Measurements from ENCODE around the gene ZNF516.

Gene ZNF516

GRCh38 chr18:76445741-76446232 is 49.3 kb downstream of the ZNF516 start:
- Histone ChIP-seq H3K9me3 (ENCODE audit: insufficient read depth, low read length, severe bottlenecking) (no peaks in the 10 kb centered on the region), H3K79me2 (ENCODE audit: insufficient read depth, low read length) (no peaks in the 10 kb centered on the region), H3K4me3 (ENCODE audit: low read depth in 1 of 2, low read length in 2 of 2) (no peak overlapping the region), H3K36me3 (ENCODE audit: insufficient read depth, low read length) (no peaks in the 10 kb centered on the region), H3K27me3 (ENCODE audit: insufficient read depth, low read length, poor library complexity) (no peaks in the 10 kb centered on the region), H3K4me1 (ENCODE audit: insufficient read depth, low read length) (no peaks in the 10 kb centered on the region), H3K27ac (ENCODE audit: low read length) (no peak overlapping the region), H3K9ac (ENCODE audit: low read depth, low read length) (no peak overlapping the region), H3K4me2 (ENCODE audit: insufficient read depth, low read length) (no peak overlapping the region), H4K20me1 (ENCODE audit: insufficient read depth, low read length) (no peaks in the 10 kb centered on the region), H2AFZ (ENCODE audit: low read depth, low read length) (no peak overlapping the region)
- TF ChIP-seq CTCF (IDR thresholded peaks at IDR 0.05; ENCODE audit: borderline replicate concordance, extremely low read depth, low read length, poor library complexity, severe bottlenecking): no peak
- TF ChIP-seq EZH2 (IDR thresholded peaks at IDR 0.05; ENCODE audit: borderline replicate concordance, low read depth, low read length, severe bottlenecking): no peak
- ATAC-seq (ENCODE audit: insufficient read depth, low read depth) (no peak), DNase-seq (no peak)

GRCh38 chr18:76445275-76445674 is 49.8 kb downstream of the ZNF516 start:
- Histone ChIP-seq H4K20me1 (ENCODE audit: insufficient read depth, low read length) (no peaks in the 10 kb centered on the region), H3K27ac (ENCODE audit: low read length) (no peak overlapping the region), H3K36me3 (ENCODE audit: insufficient read depth, low read length) (no peaks in the 10 kb centered on the region), H3K4me1 (ENCODE audit: insufficient read depth, low read length) (no peaks in the 10 kb centered on the region), H3K9me3 (ENCODE audit: insufficient read depth, low read length, severe bottlenecking) (no peaks in the 10 kb centered on the region), H2AFZ (ENCODE audit: low read depth, low read length) (no peak overlapping the region), H3K27me3 (ENCODE audit: insufficient read depth, low read length, poor library complexity) (no peaks in the 10 kb centered on the region), H3K4me3 (ENCODE audit: low read depth in 1 of 2, low read length in 2 of 2) (no peak overlapping the region), H3K9ac (ENCODE audit: low read depth, low read length) (no peak overlapping the region), H3K4me2 (ENCODE audit: insufficient read depth, low read length) (no peak overlapping the region), H3K79me2 (ENCODE audit: insufficient read depth, low read length) (no peaks in the 10 kb centered on the region)
- DNase-seq: no peak
- ATAC-seq (ENCODE audit: insufficient read depth, low read depth): no peak
- TF ChIP-seq CTCF (IDR thresholded peaks at IDR 0.05; ENCODE audit: borderline replicate concordance, extremely low read depth, low read length, poor library complexity, severe bottlenecking): no peak
- TF ChIP-seq EZH2 (IDR thresholded peaks at IDR 0.05; ENCODE audit: borderline replicate concordance, low read depth, low read length, severe bottlenecking): no peak

- no peak overlapping the region for H3K4me2 ChIP-seq (ENCODE audit: insufficient read depth, low read length)
- ATAC-seq (ENCODE audit: insufficient read depth, low read depth) (no peak), DNase-seq (no peak)
- no peaks in the 10 kb centered on the region for H3K9me3 ChIP-seq (ENCODE audit: insufficient read depth, low read length, severe bottlenecking)
- H3K36me3 ChIP-seq (ENCODE audit: insufficient read depth, low read length): no peaks in the 10 kb centered on the region
- H3K9ac ChIP-seq (ENCODE audit: low read depth, low read length): no peak overlapping the region
- no peak for TF ChIP-seq CTCF (IDR thresholded peaks at IDR 0.05; ENCODE audit: borderline replicate concordance, extremely low read depth, low read length, poor library complexity, severe bottlenecking)
- TF ChIP-seq EZH2 (IDR thresholded peaks at IDR 0.05; ENCODE audit: borderline replicate concordance, low read depth, low read length, severe bottlenecking): no peak
- H3K4me1 ChIP-seq (ENCODE audit: insufficient read depth, low read length): no peaks in the 10 kb centered on the region
- H3K79me2 ChIP-seq (ENCODE audit: insufficient read depth, low read length): no peaks in the 10 kb centered on the region
- H4K20me1 ChIP-seq (ENCODE audit: insufficient read depth, low read length): no peaks in the 10 kb centered on the region
- H2AFZ ChIP-seq (ENCODE audit: low read depth, low read length): no peak overlapping the region
- no peak overlapping the region for H3K27ac ChIP-seq (ENCODE audit: low read length)
- H3K27me3 ChIP-seq (ENCODE audit: insufficient read depth, low read length, poor library complexity): no peaks in the 10 kb centered on the region
- no peak overlapping the region for H3K4me3 ChIP-seq (ENCODE audit: low read depth in 1 of 2, low read length in 2 of 2)
Observed at GRCh38 chr18:76444446-76445105, 50.5 kb downstream of the ZNF516 start.
